A673 (cell line): ENCODE data around the gene BOD1L1. TPM values are rescaled to one million over a fixed set of nuclear protein-coding genes. Genes with fewer than 3 reads are reported as not detected.
"Not testable (repeated sequence)": the region's sequence is repeated elsewhere in the genome, so short reads cannot be mapped to it uniquely, and the experiment has no call there.

Source experiments
- BruUV-seq: library from RNA; stranded (reverse); fragments of 400-500 nt; replicated peaks from 2 replicates; lab custom pipeline; 2021; lab: Mats Ljungman, UMichigan
- CTCF ChIA-PET: fragments of 300-600 bp; sonication (Branson Sonifier 250); formaldehyde crosslinking; loops from one replicate; lab custom pipeline; 2022; ENCODE audit warnings: antibody characterized with exemption; lab: Charles Lee
- POLR2A ChIA-PET: fragments of 300-600 bp; sonication (Branson Sonifier 250); formaldehyde crosslinking; loops from one replicate; lab custom pipeline; 2022; ENCODE audit warnings: antibody characterized with exemption; ENCODE audit not compliant: low non-redundant PET; lab: Charles Lee
- DNase-seq: peaks from one replicate; pipeline ENCODE4 v3.0.0-alpha.2; 2015; ENCODE audit warnings: low spot score
- H3K27ac ChIP-seq: fragments of 200-600 bp; sonication (generic); 2 replicates; pipeline ENCODE4 v1.5.1; 2016; ENCODE audit warnings: mixed run types, low read depth, mild to moderate bottlenecking, mixed read lengths, antibody characterized with exemption, low read length; ENCODE audit not compliant: poor library complexity, severe bottlenecking
- H3K27me3 ChIP-seq: fragments of 200-600 bp; sonication (generic); replicated peaks from 2 replicates; pipeline ENCODE4 v1.6.1; 2017; ENCODE audit warnings: mixed run types, low read depth, mild to moderate bottlenecking, mixed read lengths, antibody characterized with exemption, low read length; ENCODE audit not compliant: insufficient read depth, poor library complexity
- H3K36me3 ChIP-seq: fragments of 200-600 bp; sonication (generic); 2 replicates; pipeline ENCODE4 v1.6.1; 2016; ENCODE audit warnings: mixed run types, mild to moderate bottlenecking, mixed read lengths, antibody characterized with exemption, low read length; ENCODE audit not compliant: insufficient read depth, poor library complexity, severe bottlenecking
- H3K4me1 ChIP-seq: fragments of 200-600 bp; sonication (generic); 2 replicates; pipeline ENCODE4 v1.6.1; 2017; ENCODE audit warnings: mixed run types, mild to moderate bottlenecking, mixed read lengths, antibody characterized with exemption, low read length; ENCODE audit not compliant: insufficient read depth, poor library complexity, severe bottlenecking
- H3K4me3 ChIP-seq: fragments of 200-600 bp; sonication (generic); 2 replicates; pipeline ENCODE4 v1.5.1; 2016; ENCODE audit warnings: low read depth, mixed run types, mild to moderate bottlenecking, mixed read lengths, low read length; ENCODE audit not compliant: poor library complexity, severe bottlenecking
- H3K9me3 ChIP-seq: fragments of 200-600 bp; sonication (generic); 2 replicates; pipeline ENCODE4 v1.6.1; 2016; ENCODE audit warnings: mixed run types, low read depth, mild to moderate bottlenecking, mixed read lengths, antibody characterized with exemption, low read length; ENCODE audit not compliant: poor library complexity, severe bottlenecking
- CTCF ChIP-seq: fragments of 300-800, 200-600 bp; sonication (generic); conservative IDR thresholded peaks from 2 replicates; pipeline ENCODE4 v1.5.1; 2017; ENCODE audit warnings: low read depth, mild to moderate bottlenecking, antibody characterized with exemption, low read length, moderate library complexity, mixed read lengths
- EZH2 ChIP-seq: fragments of 200-600 bp; sonication (generic); IDR thresholded peaks from 2 replicates; pipeline ENCODE4 v1.6.1; 2017; ENCODE audit warnings: borderline replicate concordance, low read depth, mild to moderate bottlenecking, mixed read lengths, antibody characterized with exemption, low read length; ENCODE audit not compliant: poor library complexity, severe bottlenecking
- intact Hi-C: fragments of 100-400 bp; cut with micrococcal nuclease; formaldehyde crosslinking; loops from one replicate; pipeline ENCODE4 v1.10.0; 2022; ENCODE audit not compliant: unreplicated experiment
- total RNA-seq: library from RNA; stranded (reverse); gene quantifications from 2 replicates; pipeline ENCODE4 v1.2.3, GENCODE V29; 2021

The BOD1L1 gene
- total RNA-seq, 1 experiment from 2014 or later = 44.8 TPM

DNA sequence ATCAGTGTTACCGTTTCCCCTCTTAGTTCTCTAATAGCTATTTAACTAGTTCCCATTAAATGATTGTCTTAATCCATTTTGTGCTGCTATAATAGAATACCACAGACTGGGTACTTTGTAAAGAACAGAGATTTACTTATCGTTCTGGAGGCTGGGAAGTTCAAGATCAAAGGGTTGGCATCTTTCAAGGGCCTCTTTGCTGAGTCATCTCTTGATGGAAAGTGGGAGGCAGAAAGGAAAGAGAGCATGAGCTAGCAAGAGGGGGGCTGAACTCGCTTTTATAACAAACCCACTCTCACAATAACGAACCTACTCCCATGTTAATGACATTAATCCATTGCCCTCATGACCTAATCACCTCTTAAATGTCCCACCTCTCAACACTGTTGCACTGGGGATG is 65.9 kb downstream of the BOD1L1 start:
- intact Hi-C loops = no loop called here
- Histone ChIP-seq H3K4me3 (no peak overlapping the region), H3K36me3 (no peaks in the 10 kb centered on the region), H3K9me3 (no peaks in the 10 kb centered on the region), H3K27me3 (no peaks in the 10 kb centered on the region), H3K27ac (no peak overlapping the region), H3K4me1 (no peaks in the 10 kb centered on the region)
- no TSS peak for BruUV-seq
- ChIA-PET POLR2A (no interaction called here), CTCF (no interaction called here)
- DNase-seq = no peak
- no peak for TF ChIP-seq CTCF
- no peak for TF ChIP-seq EZH2

- CTCF ChIA-PET, POLR2A ChIA-PET: not testable (repeated sequence)
Measured at GRCh38 chr4:13560111-13560510, 67.4 kb downstream of the BOD1L1 start.

DNA sequence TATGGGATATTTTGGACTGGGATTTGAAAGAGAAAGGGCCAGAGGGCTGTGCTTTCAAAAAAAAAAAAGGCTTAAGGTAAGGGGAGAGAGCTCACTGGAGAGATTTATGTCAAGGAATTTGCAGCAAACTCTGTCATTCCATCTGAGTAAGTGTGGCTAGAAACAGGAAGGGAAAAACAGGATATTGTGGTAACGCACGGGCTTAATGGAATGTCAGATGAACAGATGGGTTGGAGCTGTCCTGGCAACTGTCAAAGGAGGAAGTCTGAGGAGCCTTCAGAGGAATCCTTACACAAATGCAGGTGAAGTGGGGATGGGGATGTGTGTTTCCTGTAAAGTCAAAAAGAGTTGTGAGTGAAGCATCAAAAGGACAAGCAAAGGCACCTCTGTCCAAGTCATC is 68.1 kb downstream of the BOD1L1 start:
- no peak overlapping the region for H3K4me3 ChIP-seq
- H3K4me1 ChIP-seq = no peaks in the 10 kb centered on the region
- H3K36me3 ChIP-seq = no peaks in the 10 kb centered on the region
- no TSS peak for BruUV-seq
- no peak overlapping the region for H3K27ac ChIP-seq
- H3K27me3 ChIP-seq = no peaks in the 10 kb centered on the region
- no peak for TF ChIP-seq EZH2
- no peak for TF ChIP-seq CTCF
- no peak for DNase-seq
- ChIA-PET POLR2A (no interaction called here), CTCF (no interaction called here)
- no peaks in the 10 kb centered on the region for H3K9me3 ChIP-seq
- intact Hi-C loops = no loop called here

More at GRCh38 chr4:13560111-13560510, 67.4 kb downstream of the BOD1L1 start:
- BruUV-seq, H3K36me3 ChIP-seq, H3K9me3 ChIP-seq, H3K27me3 ChIP-seq, intact Hi-C loops, H3K27ac ChIP-seq, H3K4me1 ChIP-seq, H3K4me3 ChIP-seq, DNase-seq: not testable (repeated sequence)

- ChIA-PET CTCF (no interaction called here), POLR2A (no interaction called here)
- Histone ChIP-seq H3K27me3 (no peaks in the 10 kb centered on the region), H3K9me3 (no peaks in the 10 kb centered on the region), H3K27ac (no peak overlapping the region), H3K4me3 (no peak overlapping the region), H3K36me3 (no peaks in the 10 kb centered on the region), H3K4me1 (no peaks in the 10 kb centered on the region)
- BruUV-seq = no TSS peak
- no peak for DNase-seq
- TF ChIP-seq EZH2 = no peak
- TF ChIP-seq CTCF = no peak
- intact Hi-C loops = no loop called here
Measured at GRCh38 chr4:13558881-13559280, 68.6 kb downstream of the BOD1L1 start.
